ENCODE measurements around the gene AUTS2. TPM values are rescaled to one million over a fixed set of nuclear protein-coding genes. Genes with fewer than 3 reads are reported as not detected.

The AUTS2 gene
- total RNA-seq, 1 donor from 2014 or later = 2.1 TPM

- H3K4me3 Mint-ChIP-seq = no peak overlapping the region
- H3K27me3 Mint-ChIP-seq = no peaks in the 10 kb centered on the region
Observed at GRCh38 chr7:70033226-70033625, 435.0 kb downstream of the AUTS2 start.

GRCh38 chr7:70034999-70035398 is 436.7 kb downstream of the AUTS2 start:
- intact Hi-C loops (cut with micrococcal nuclease) = no loop called here
- Mint-ChIP-seq H3K36me3 (ENCODE audit: low read depth) (no peaks in the 10 kb centered on the region), H3K9me3 (no peaks in the 10 kb centered on the region), H3K27ac (no peak overlapping the region), H3K27me3 (no peaks in the 10 kb centered on the region), H3K4me3 (no peak overlapping the region), H3K4me1 (no peaks in the 10 kb centered on the region)
- no peak for DNase-seq

More at GRCh38 chr7:70033226-70033625, 435.0 kb downstream of the AUTS2 start:
- no peaks in the 10 kb centered on the region for H3K4me1 Mint-ChIP-seq
- intact Hi-C loops (cut with micrococcal nuclease) = no loop called here
- no peaks in the 10 kb centered on the region for H3K36me3 Mint-ChIP-seq (ENCODE audit: low read depth)
- no peaks in the 10 kb centered on the region for H3K9me3 Mint-ChIP-seq
- no peak overlapping the region for H3K27ac Mint-ChIP-seq
- DNase-seq = no peak

- no peaks in the 10 kb centered on the region for H3K9me3 Mint-ChIP-seq
- H3K36me3 Mint-ChIP-seq (ENCODE audit: low read depth) = no peaks in the 10 kb centered on the region
- no peaks in the 10 kb centered on the region for H3K27me3 Mint-ChIP-seq
- no peak overlapping the region for H3K27ac Mint-ChIP-seq
- no peaks in the 10 kb centered on the region for H3K4me1 Mint-ChIP-seq
- intact Hi-C loops (cut with micrococcal nuclease) = no loop called here
- DNase-seq = no peak
- H3K4me3 Mint-ChIP-seq = no peak overlapping the region
Observed at GRCh38 chr7:70035519-70035918, 437.2 kb downstream of the AUTS2 start.

- Mint-ChIP-seq H3K4me3 (no peak overlapping the region), H3K4me1 (no peaks in the 10 kb centered on the region), H3K27ac (no peak overlapping the region), H3K36me3 (ENCODE audit: low read depth) (no peaks in the 10 kb centered on the region), H3K27me3 (no peaks in the 10 kb centered on the region), H3K9me3 (no peaks in the 10 kb centered on the region)
- DNase-seq = no peak
- intact Hi-C loops (cut with micrococcal nuclease) = no loop called here
Observed at GRCh38 chr7:70035955-70036354, 437.7 kb downstream of the AUTS2 start.

GRCh38 chr7:70036695-70037094 is 438.4 kb downstream of the AUTS2 start:
- Mint-ChIP-seq H3K36me3 (ENCODE audit: low read depth) (no peaks in the 10 kb centered on the region), H3K4me1 (no peaks in the 10 kb centered on the region), H3K27me3 (no peaks in the 10 kb centered on the region), H3K27ac (no peak overlapping the region), H3K4me3 (no peak overlapping the region), H3K9me3 (no peaks in the 10 kb centered on the region)
- DNase-seq = no peak
- intact Hi-C loops (cut with micrococcal nuclease) = no loop called here

GRCh38 chr7:70037171-70037933 is 439.1 kb downstream of the AUTS2 start:
- DNase-seq = no peak
- no peak overlapping the region for H3K4me3 Mint-ChIP-seq
- H3K27ac Mint-ChIP-seq = no peak overlapping the region
- H3K9me3 Mint-ChIP-seq = no peaks in the 10 kb centered on the region
- H3K27me3 Mint-ChIP-seq = no peaks in the 10 kb centered on the region
- H3K4me1 Mint-ChIP-seq = no peaks in the 10 kb centered on the region
- H3K36me3 Mint-ChIP-seq (ENCODE audit: low read depth) = no peaks in the 10 kb centered on the region
- intact Hi-C loops (cut with micrococcal nuclease) = no loop called here

GRCh38 chr7:70040051-70040450 is 441.8 kb downstream of the AUTS2 start:
- DNase-seq = no peak
- Mint-ChIP-seq H3K4me3 (no peak overlapping the region), H3K27me3 (no peaks in the 10 kb centered on the region), H3K27ac (no peak overlapping the region), H3K36me3 (ENCODE audit: low read depth) (no peaks in the 10 kb centered on the region), H3K4me1 (no peaks in the 10 kb centered on the region), H3K9me3 (no peaks in the 10 kb centered on the region)
- intact Hi-C loops (cut with micrococcal nuclease) = no loop called here

GRCh38 chr7:70040970-70041766 is 442.9 kb downstream of the AUTS2 start:
- no peaks in the 10 kb centered on the region for H3K27me3 Mint-ChIP-seq
- H3K36me3 Mint-ChIP-seq (ENCODE audit: low read depth) = no peaks in the 10 kb centered on the region
- no peak overlapping the region for H3K27ac Mint-ChIP-seq
- H3K4me3 Mint-ChIP-seq = no peak overlapping the region
- intact Hi-C loops (cut with micrococcal nuclease) = no loop called here
- no peaks in the 10 kb centered on the region for H3K9me3 Mint-ChIP-seq
- no peaks in the 10 kb centered on the region for H3K4me1 Mint-ChIP-seq
- DNase-seq = no peak

GRCh38 chr7:70042533-70042932 is 444.3 kb downstream of the AUTS2 start:
- H3K36me3 Mint-ChIP-seq (ENCODE audit: low read depth) = no peaks in the 10 kb centered on the region
- no peak overlapping the region for H3K27ac Mint-ChIP-seq
- H3K9me3 Mint-ChIP-seq = no peaks in the 10 kb centered on the region
- intact Hi-C loops (cut with micrococcal nuclease) = no loop called here
- no peak for DNase-seq
- no peaks in the 10 kb centered on the region for H3K27me3 Mint-ChIP-seq
- H3K4me1 Mint-ChIP-seq = no peaks in the 10 kb centered on the region
- H3K4me3 Mint-ChIP-seq = no peak overlapping the region

GRCh38 chr7:70043015-70043538 is 444.8 kb downstream of the AUTS2 start:
- Mint-ChIP-seq H3K27ac (no peak overlapping the region), H3K9me3 (no peaks in the 10 kb centered on the region), H3K4me1 (no peaks in the 10 kb centered on the region), H3K4me3 (no peak overlapping the region), H3K27me3 (no peaks in the 10 kb centered on the region), H3K36me3 (ENCODE audit: low read depth) (no peaks in the 10 kb centered on the region)
- intact Hi-C loops (cut with micrococcal nuclease) = no loop called here
- no peak for DNase-seq

GRCh38 chr7:70044064-70044463 is 445.8 kb downstream of the AUTS2 start:
- Mint-ChIP-seq H3K4me1 (no peaks in the 10 kb centered on the region), H3K4me3 (no peak overlapping the region), H3K27ac (no peak overlapping the region), H3K27me3 (no peaks in the 10 kb centered on the region), H3K36me3 (ENCODE audit: low read depth) (no peaks in the 10 kb centered on the region), H3K9me3 (no peaks in the 10 kb centered on the region)
- intact Hi-C loops (cut with micrococcal nuclease) = no loop called here
- DNase-seq = no peak

- intact Hi-C loops (cut with micrococcal nuclease) = no loop called here
- Mint-ChIP-seq H3K4me3 (no peak overlapping the region), H3K36me3 (ENCODE audit: low read depth) (no peaks in the 10 kb centered on the region), H3K27ac (no peak overlapping the region), H3K9me3 (no peaks in the 10 kb centered on the region), H3K4me1 (no peaks in the 10 kb centered on the region), H3K27me3 (no peaks in the 10 kb centered on the region)
- no peak for DNase-seq
Observed at GRCh38 chr7:70044525-70044924, 446.2 kb downstream of the AUTS2 start.

GRCh38 chr7:70044981-70045380 is 446.7 kb downstream of the AUTS2 start:
- intact Hi-C loops (cut with micrococcal nuclease) = no loop called here
- Mint-ChIP-seq H3K4me1 (no peaks in the 10 kb centered on the region), H3K27ac (no peak overlapping the region), H3K36me3 (ENCODE audit: low read depth) (no peaks in the 10 kb centered on the region), H3K4me3 (no peak overlapping the region), H3K27me3 (no peaks in the 10 kb centered on the region), H3K9me3 (no peaks in the 10 kb centered on the region)
- DNase-seq = no peak

GRCh38 chr7:70047384-70047783 is 449.1 kb downstream of the AUTS2 start:
- Mint-ChIP-seq H3K4me1 (no peaks in the 10 kb centered on the region), H3K36me3 (ENCODE audit: low read depth) (no peaks in the 10 kb centered on the region), H3K4me3 (no peak overlapping the region), H3K9me3 (no peaks in the 10 kb centered on the region), H3K27me3 (no peaks in the 10 kb centered on the region), H3K27ac (no peak overlapping the region)
- no peak for DNase-seq
- intact Hi-C loops (cut with micrococcal nuclease) = no loop called here

Measured in activated CD4-positive, alpha-beta T cell treated with anti-CD3 and anti-CD28 coated beads, Interleukin-2, amount 10 ng/mL, durations not matched to agents 24 days and 14 days (primary cell).